ENCODE data around the gene PPP6R1. TPM values are rescaled to one million over a fixed set of nuclear protein-coding genes. Genes with fewer than 3 reads are reported as not detected.
A peak's percentile ranks its signal among the peaks of the same experiment; 100 is the strongest.

The PPP6R1 gene
- total and polyA plus RNA-seq, 5 experiments from 2014 or later, result 57.3 to 168 (median 131) TPM

- DNase-seq, result no peak
- H3K27me3 Mint-ChIP-seq, result peaks cover 0 to 3% (median 0%) of the 10 kb centered on the region in 5 donors
- ATAC-seq, result no peak
- POLR2A ChIA-PET, result no interaction called here
- H3K4me3 Mint-ChIP-seq, result no peak overlapping the region
- peaks cover 6 to 14% (median 11%) of the 10 kb centered on the region in 4 donors for H3K4me1 Mint-ChIP-seq
- no peak overlapping the region for H3K27ac Mint-ChIP-seq
- H3K36me3 Mint-ChIP-seq, result no peaks in the 10 kb centered on the region
- H3K9me3 Mint-ChIP-seq, result no peaks in the 10 kb centered on the region
These were observed 41.2 kb upstream of the PPP6R1 start for GRCh38 chr19:55299991-55300390.

- ATAC-seq (no peak), DNase-seq (no peak)
- peaks cover 0 to 3% (median 0%) of the 10 kb centered on the region in 5 donors for H3K27me3 Mint-ChIP-seq
These were observed 38.5 kb upstream of the PPP6R1 start for GRCh38 chr19:55297267-55297666.

GRCh38 chr19:55289117-55289796, 30.4 kb upstream of the PPP6R1 start:
- no peaks in the 10 kb centered on the region for H3K36me3 Mint-ChIP-seq
- H3K4me3 Mint-ChIP-seq, result no peak overlapping the region
- no peaks in the 10 kb centered on the region for H3K9me3 Mint-ChIP-seq
- POLR2A ChIA-PET, result interaction anchor here (2.0 kb wide), 1 partner anchor 30 kb away, joined by 5 read pairs; the partner anchor contains the start of gene PPP6R1
- DNase-seq, result no peak
- no peak for ATAC-seq
- H3K27me3 Mint-ChIP-seq, result no peaks in the 10 kb centered on the region
- no peak overlapping the region for H3K27ac Mint-ChIP-seq
- peaks cover 0 to 9% (median 7%) of the 10 kb centered on the region in 4 donors for H3K4me1 Mint-ChIP-seq

More at GRCh38 chr19:55297267-55297666, 38.5 kb upstream of the PPP6R1 start:
- H3K27ac Mint-ChIP-seq, result peak overlapping the region in 3 of 10 donors; percentile 20 to 56 (median 55)
- H3K36me3 Mint-ChIP-seq, result no peaks in the 10 kb centered on the region
- no peak overlapping the region for H3K4me3 Mint-ChIP-seq
- peaks cover 6 to 14% (median 10%) of the 10 kb centered on the region in 4 donors for H3K4me1 Mint-ChIP-seq
- no peaks in the 10 kb centered on the region for H3K9me3 Mint-ChIP-seq
- POLR2A ChIA-PET, result interaction anchor here (0.7 kb wide), 2 partner anchors 164 to 286 kb away, joined by 5 read pairs; partner anchors contain the start of gene ISOC2

- H3K36me3 Mint-ChIP-seq, result no peaks in the 10 kb centered on the region
- peaks cover 4 to 19% (median 16%) of the 10 kb centered on the region in 4 donors for H3K4me1 Mint-ChIP-seq
- DNase-seq (no peak), ATAC-seq (no peak)
- H3K4me3 Mint-ChIP-seq, result no peak overlapping the region
- no peaks in the 10 kb centered on the region for H3K27me3 Mint-ChIP-seq
- no peaks in the 10 kb centered on the region for H3K9me3 Mint-ChIP-seq
- H3K27ac Mint-ChIP-seq, result peak overlapping the region in 1 of 10 donors; percentile 49
- POLR2A ChIA-PET, result interaction anchor here (2.0 kb wide), 1 partner anchor 28 kb away, joined by 5 read pairs; the partner anchor contains the start of gene PPP6R1
These were observed 28.7 kb upstream of the PPP6R1 start for GRCh38 chr19:55287361-55288079.

- H3K27me3 Mint-ChIP-seq, result no peaks in the 10 kb centered on the region
- no peaks in the 10 kb centered on the region for H3K36me3 Mint-ChIP-seq
- ATAC-seq, result no peak
- H3K4me3 Mint-ChIP-seq, result peak overlapping the region in 5 of 10 donors; percentile 20 to 54 (median 42)
- no peaks in the 10 kb centered on the region for H3K9me3 Mint-ChIP-seq
- DNase-seq, result no peak
- H3K4me1 Mint-ChIP-seq, result peaks cover 8 to 26% (median 22%) of the 10 kb centered on the region in 4 donors
- POLR2A ChIA-PET, result interaction anchor here (0.9 kb wide), 1 partner anchor 52 kb away, joined by 3 read pairs; no protein-coding TSS in a partner anchor
- H3K27ac Mint-ChIP-seq, result peak overlapping the region in 7 of 10 donors; percentile 10 to 80 (median 65)
These were observed 26.5 kb upstream of the PPP6R1 start for GRCh38 chr19:55285229-55285890.

GRCh38 chr19:55284405-55285058, 25.7 kb upstream of the PPP6R1 start:
- Mint-ChIP-seq H3K4me3 (peak overlapping the region in 5 of 10 donors; percentile 31 to 69 (median 48)), H3K27ac (peak overlapping the region in 2 of 10 donors; percentile 61 to 69), H3K27me3 (no peaks in the 10 kb centered on the region), H3K9me3 (no peaks in the 10 kb centered on the region), H3K36me3 (peaks cover 0 to 2% (median 0%) of the 10 kb centered on the region in 3 donors), H3K4me1 (peaks cover 13 to 34% (median 30%) of the 10 kb centered on the region in 4 donors)
- DNase-seq, result no peak
- POLR2A ChIA-PET, result interaction anchor here (1.0 kb wide), 1 partner anchor 18 kb away, joined by 3 read pairs; no protein-coding TSS in a partner anchor
- no peak for ATAC-seq

GRCh38 chr19:55283548-55284377, 24.9 kb upstream of the PPP6R1 start, which contains the start of gene BRSK1:
BRSK1 (plus strand) TSS chr19:55283997; CDS start chr19:55284443, 446 bp downstream.
- Mint-ChIP-seq H3K36me3 (peaks cover 0 to 2% (median 0%) of the 10 kb centered on the region in 3 donors), H3K27ac (peak within 1 kb of the TSS; percentile 30 to 90 (median 67)), H3K9me3 (no peaks in the 10 kb centered on the region), H3K27me3 (no peaks in the 10 kb centered on the region), H3K4me3 (peak within 1 kb of the TSS; percentile 51 to 80 (median 68)), H3K4me1 (peaks cover 13 to 40% (median 35%) of the 10 kb centered on the region in 4 donors)
- no peak for ATAC-seq
- POLR2A ChIA-PET, result interaction anchor here (0.6 to 6.9 kb wide), 3 partner anchors 19 to 50 kb away, joined by 3 to 142 read pairs (median 3); partner anchors contain the start of gene PPP6R1
- peak in 8 of 10 donors; percentile 19 to 77 (median 42) for DNase-seq

GRCh38 chr19:55279770-55280643, 21.2 kb upstream of the PPP6R1 start, which contains the start of gene HSPBP1:
HSPBP1 (minus strand) TSS chr19:55280110; CDS start chr19:55279608, 502 bp downstream.
- H3K9me3 Mint-ChIP-seq, result no peaks in the 10 kb centered on the region
- peak; percentile 88 to 89 for ATAC-seq
- no peaks in the 10 kb centered on the region for H3K27me3 Mint-ChIP-seq
- H3K36me3 Mint-ChIP-seq, result peaks cover 0 to 27% (median 3%) of the 10 kb centered on the region in 3 donors
- peak; percentile 91 to 97 (median 96) for DNase-seq
- peak within 1 kb of the TSS; percentile 96 to 100 (median 99) for H3K4me3 Mint-ChIP-seq
- peak within 1 kb of the TSS; percentile 96 to 100 (median 99) for H3K27ac Mint-ChIP-seq
- H3K4me1 Mint-ChIP-seq, result peaks cover 17 to 59% (median 39%) of the 10 kb centered on the region in 4 donors
- POLR2A ChIA-PET, result interaction anchor here (0.6 to 6.9 kb wide), 18 partner anchors 11 to 344 kb away, joined by 3 to 142 read pairs (median 3); partner anchors contain the start of genes KMT5C, PPP6R1, RPL28 and TMEM238

GRCh38 chr19:55279340-55279739, 20.5 kb upstream of the PPP6R1 start:
- H3K9me3 Mint-ChIP-seq, result no peaks in the 10 kb centered on the region
- H3K4me3 Mint-ChIP-seq, result peak overlapping the region; percentile 96 to 100 (median 99)
- H3K4me1 Mint-ChIP-seq, result peaks cover 17 to 58% (median 39%) of the 10 kb centered on the region in 4 donors
- POLR2A ChIA-PET, result interaction anchor here (1.2 to 6.9 kb wide), 12 partner anchors 12 to 345 kb away, joined by 3 to 142 read pairs (median 5); partner anchors contain the start of genes KMT5C, PPP6R1, TMEM238 and UBE2S
- peak overlapping the region; percentile 96 to 100 (median 99) for H3K27ac Mint-ChIP-seq
- no peaks in the 10 kb centered on the region for H3K27me3 Mint-ChIP-seq
- no peak for ATAC-seq
- DNase-seq, result no peak
- peaks cover 0 to 33% (median 3%) of the 10 kb centered on the region in 3 donors for H3K36me3 Mint-ChIP-seq

Measured in naive thymus-derived CD8-positive, alpha-beta T cell (primary cell).